Activated CD4-positive, alpha-beta T cell treated with anti-CD3 and anti-CD28 coated beads for 4 hours (primary cell): ENCODE data around the gene RNF113A.
"Not testable (repeated sequence)": the region's sequence is repeated elsewhere in the genome, so short reads cannot be mapped to it uniquely, and the experiment has no call there.

Experiments used
- DNase-seq, 2 donors: peaks; one replicate each; pipeline ENCODE4 v3.0.0-alpha.2; 2020

RNF113A gene

GRCh38 chrX:119828446-119828845 lies 43.1 kb downstream of the RNF113A start:
- no peak for DNase-seq

GRCh38 chrX:119826399-119826959 lies 45.1 kb downstream of the RNF113A start:
- DNase-seq: no peak

- DNase-seq: not testable (repeated sequence)
These were observed 47.3 kb downstream of the RNF113A start for GRCh38 chrX:119824221-119824620.

GRCh38 chrX:119821703-119822102 lies 49.8 kb downstream of the RNF113A start:
- not testable (repeated sequence) for DNase-seq
